Kidney (tissue), 14 donors: ENCODE results near the gene MICAL2. TPM values are rescaled to one million over a fixed set of nuclear protein-coding genes. Genes with fewer than 3 reads are reported as not detected.
A peak's percentile ranks its signal among the peaks of the same experiment; 100 is the strongest.

Experiments used
- DNase-seq, 5 donors: peaks; one replicate each; pipeline ENCODE4 v3.0.0-alpha.2; 2013 to 2020
- FAIRE-seq: peaks from 2 replicates; lab custom pipeline; 2012; peaks lifted over from hg19 to GRCh38; lab: Jason Lieb, UNC
- H3K27ac ChIP-seq, 2 donors: one replicate each; pipeline ENCODE4 v1.7.0; 2013; ENCODE audit warnings: low read depth in 2 of 2, low read length in 2 of 2, inconsistent platforms in 1 of 2
- H3K27me3 ChIP-seq: one replicate; pipeline ENCODE4 v1.7.1; 2013; ENCODE audit warnings: low read length, inconsistent platforms; ENCODE audit not compliant: control insufficient read depth, insufficient read depth
- H3K36me3 ChIP-seq, 3 donors: one replicate each; pipeline versions ENCODE4 v1.7.0 to v1.7.1; 2013; ENCODE audit warnings: low read length in 3 of 3, control low read depth in 1 of 3, inconsistent platforms in 1 of 3; ENCODE audit not compliant: insufficient read depth in 3 of 3, control insufficient read depth in 2 of 3
- H3K4me1 ChIP-seq, 3 donors: one replicate each; pipeline versions ENCODE4 v1.7.0 to v1.7.1; 2013; ENCODE audit warnings: low read length in 3 of 3, inconsistent platforms in 1 of 3, low read depth in 1 of 3; ENCODE audit not compliant: control insufficient read depth in 2 of 3, insufficient read depth in 2 of 3
- H3K4me3 ChIP-seq, 3 donors: one replicate each; pipeline versions ENCODE4 v1.7.0 to v1.8.1; 2013; ENCODE audit warnings: low read length in 3 of 3, control low read depth in 1 of 3, inconsistent platforms in 1 of 3
- H3K9ac ChIP-seq, 3 donors: one replicate each; pipeline versions ENCODE4 v1.7.0 to v1.7.1; 2013; ENCODE audit warnings: low read length in 3 of 3, control low read depth in 1 of 3, inconsistent platforms in 1 of 3
- H3K9me3 ChIP-seq, 3 donors: one replicate each; pipeline versions ENCODE4 v1.7.0 to v1.7.1; 2013; ENCODE audit warnings: low read length in 3 of 3, control low read depth in 1 of 3, inconsistent platforms in 1 of 3; ENCODE audit not compliant: control insufficient read depth in 2 of 3, insufficient read depth in 1 of 3
- CTCF ChIP-seq: IDR thresholded peaks from 3 replicates; pipeline ENCODE4 v1.5.1; 2012; ENCODE audit warnings: mild to moderate bottlenecking, moderate library complexity, borderline replicate concordance; ENCODE audit not compliant: insufficient read depth; ENCODE audit errors: extremely low read depth
- intact Hi-C: fragments of 100-400 bp; cut with DNase I; formaldehyde crosslinking; loops from one replicate; pipeline ENCODE4 v1.11.1; 2022
- polyA plus RNA-seq: library from polyadenylated mRNA; stranded (reverse); fragments of 350-450 nt; fragmentation: Illumina TruSeq; extraction: RNeasy Lipid Tissue Mini Kit (QIAGEN cat#74804); gene quantifications from one replicate; pipeline ENCODE4 v1.2.3, GENCODE V29; 2014; ENCODE audit warnings: low read depth, low replicate concordance; ENCODE audit not compliant: insufficient read depth
- total RNA-seq: library from RNA; stranded (reverse); fragmentation: NEBNext Ultra II Directional; extraction: Animal tissue kit (Norgen Biotek cat#: 25700); gene quantifications from one replicate; pipeline ENCODE4 v1.2.1, GENCODE V29; 2021
- donor health status: control.
- donor health status: control.
- donor health status: control.
- donor health status: control.
- donor health status: control.
- donor health status: DM: yes; HTN: yes; CAD: no.
- donor health status: Normal renal cell carcinoma (clear cell type).

The MICAL2 gene
- total and polyA plus RNA-seq, 2 donors from 2014 or later, result 7.8 to 64.5 TPM

GRCh38 chr11:12155696-12156095, 45.3 kb downstream of the MICAL2 start:
- TF ChIP-seq CTCF, result no peak
- intact Hi-C loops, result no loop called here
- H3K27me3 ChIP-seq, result no peaks in the 10 kb centered on the region
- no peak overlapping the region for H3K4me3 ChIP-seq
- H3K9me3 ChIP-seq, result no peaks in the 10 kb centered on the region
- H3K4me1 ChIP-seq, result peaks cover 0 to 15% (median 4%) of the 10 kb centered on the region in 3 donors
- no peak overlapping the region for H3K9ac ChIP-seq
- FAIRE-seq (no peak), DNase-seq (no peak)
- H3K27ac ChIP-seq, result no peak overlapping the region
- no peaks in the 10 kb centered on the region for H3K36me3 ChIP-seq

- intact Hi-C loops, result no loop called here
- FAIRE-seq (no peak), DNase-seq (no peak)
- no peaks in the 10 kb centered on the region for H3K36me3 ChIP-seq
- H3K9ac ChIP-seq, result no peak overlapping the region
- no peak for TF ChIP-seq CTCF
- H3K9me3 ChIP-seq, result no peaks in the 10 kb centered on the region
- H3K4me1 ChIP-seq, result peaks cover 0 to 15% (median 4%) of the 10 kb centered on the region in 3 donors
- H3K4me3 ChIP-seq, result no peak overlapping the region
- peak overlapping the region; percentile 0 to 76 for H3K27ac ChIP-seq
- no peaks in the 10 kb centered on the region for H3K27me3 ChIP-seq
Measured at GRCh38 chr11:12156301-12157140, 46.1 kb downstream of the MICAL2 start.

- Histone ChIP-seq H3K36me3 (no peaks in the 10 kb centered on the region), H3K9me3 (no peaks in the 10 kb centered on the region), H3K27me3 (no peaks in the 10 kb centered on the region), H3K4me1 (peaks cover 0 to 15% (median 4%) of the 10 kb centered on the region in 3 donors), H3K27ac (peak overlapping the region in 1 of 2 donors; percentile 84), H3K9ac (no peak overlapping the region), H3K4me3 (no peak overlapping the region)
- no peak for TF ChIP-seq CTCF
- DNase-seq (no peak), FAIRE-seq (no peak)
- intact Hi-C loops, result no loop called here
Measured at GRCh38 chr11:12157241-12157661, 46.9 kb downstream of the MICAL2 start.
